ENCODE data around the gene FAM168B. TPM values are rescaled to one million over a fixed set of nuclear protein-coding genes. Genes with fewer than 3 reads are reported as not detected.

The FAM168B gene
- total RNA-seq, 1 experiment from 2014 or later = 81.4 TPM

DNA sequence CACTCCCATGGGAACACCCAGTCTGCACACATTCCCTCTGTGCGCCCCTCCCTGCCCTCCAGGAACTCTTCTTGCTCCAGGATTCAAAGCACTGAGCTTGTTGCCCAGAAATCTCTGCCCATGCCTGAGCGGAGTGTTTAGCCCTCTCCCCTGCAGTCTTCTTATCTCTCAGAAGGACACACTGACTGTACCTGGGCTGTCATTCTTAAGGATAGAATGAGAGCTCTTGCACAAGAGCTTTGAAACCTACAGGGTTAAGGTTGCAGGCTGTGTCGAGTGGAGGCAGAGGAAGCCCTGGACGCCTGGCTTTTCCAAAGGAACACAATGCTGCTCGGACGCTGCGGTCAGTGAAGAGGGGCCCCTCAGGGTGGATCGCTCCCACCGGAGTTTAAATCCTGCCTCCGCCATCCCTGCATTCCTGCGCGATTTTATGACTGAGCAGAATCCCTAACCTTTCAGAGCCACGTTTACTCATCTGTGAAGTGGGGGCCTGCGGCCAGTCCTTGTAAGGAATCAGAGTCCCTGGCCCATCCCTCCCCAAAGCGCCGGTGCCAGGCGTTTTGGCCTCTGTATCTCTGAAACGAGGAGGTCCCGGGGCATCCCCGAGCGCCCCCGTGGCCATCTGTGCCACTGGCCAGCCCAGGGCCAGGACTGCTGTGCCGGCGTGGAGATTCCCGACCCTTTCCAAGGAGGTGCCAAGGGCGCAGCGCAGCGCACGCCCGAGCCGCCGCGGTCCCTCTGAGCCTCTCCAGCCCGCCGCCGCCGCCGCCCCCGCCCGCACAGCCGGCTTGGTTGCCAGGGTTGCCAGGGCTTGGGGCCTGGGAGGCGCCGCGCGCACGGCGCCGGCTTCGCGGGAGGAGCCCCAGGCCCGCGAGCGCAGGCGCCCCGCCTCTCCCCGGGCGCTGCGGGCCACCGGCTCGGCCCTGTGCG is 58.9 kb downstream of the FAM168B start:
- H2AFZ ChIP-seq (ENCODE audit: low read length) = no peak overlapping the region
- H3K27ac Mint-ChIP-seq = no peak overlapping the region
- H3K27me3 Mint-ChIP-seq (ENCODE audit: low read depth) = peaks cover 47% of the 10 kb centered on the region

More for the DNA sequence above, 58.9 kb downstream of the FAM168B start:
- Histone ChIP-seq H4K20me1 (ENCODE audit: control insufficient read depth, insufficient read depth, insufficient read length) (no peaks in the 10 kb centered on the region), H2BK20ac (ENCODE audit: low read depth, low read length, poor library complexity, severe bottlenecking) (no peak overlapping the region), H3K27me3 (ENCODE audit: insufficient read depth, low read length) (peaks cover 10% of the 10 kb centered on the region; the same call in 1 of the 2 replicates), H3K27ac (ENCODE audit: insufficient read length, low read depth, low read length) (no peak overlapping the region), H2BK12ac (ENCODE audit: insufficient read length, low read depth, low read length) (no peak overlapping the region), H4K91ac (ENCODE audit: insufficient read length, low read depth, low read length) (no peak overlapping the region), H2BK120ac (ENCODE audit: low read depth, low read length, poor library complexity, severe bottlenecking) (no peak overlapping the region), H2BK15ac (ENCODE audit: low read depth, low read length) (no peak overlapping the region), H3K79me2 (ENCODE audit: insufficient read depth, low read length) (no peaks in the 10 kb centered on the region), H2AK5ac (ENCODE audit: insufficient read length, low read length) (no peak overlapping the region), H3T11ph (ENCODE audit: low read length) (no peak overlapping the region), H3K56ac (ENCODE audit: insufficient read length, low read depth, low read length) (no peak overlapping the region), H3K14ac (ENCODE audit: insufficient read depth, low read length) (no peak overlapping the region), H4K8ac (replicated peaks; ENCODE audit: insufficient read length, low read depth, low read length) (no peak overlapping the region), H3K9ac (ENCODE audit: extremely low read depth, insufficient read length, low read length) (no peak overlapping the region), H3K23ac (ENCODE audit: insufficient read length, low read depth, low read length) (no peak overlapping the region), H3K4me2 (ENCODE audit: insufficient read depth, insufficient read length, low read length) (peak overlapping the region; percentile 40), H3K23me2 (ENCODE audit: insufficient read length, low read depth, low read length, poor library complexity, severe bottlenecking) (peaks cover 8% of the 10 kb centered on the region), H3K4me1 (ENCODE audit: insufficient read depth, low read length) (no peaks in the 10 kb centered on the region), H3K4ac (ENCODE audit: low read depth, low read length) (no peak overlapping the region), H4K5ac (ENCODE audit: insufficient read length, low read depth, low read length) (no peak overlapping the region), H3K79me1 (ENCODE audit: insufficient read depth, low read depth, low read length, poor library complexity, severe bottlenecking) (no peaks in the 10 kb centered on the region), H2BK5ac (ENCODE audit: insufficient read length, low read length) (no peak overlapping the region), H3K18ac (ENCODE audit: insufficient read length, low read depth, low read length) (no peak overlapping the region), H3K9me3 (ENCODE audit: control insufficient read depth, low read depth, low read length) (no peaks in the 10 kb centered on the region)
- Mint-ChIP-seq H3K4me3 (peak overlapping the region; percentile 60 to 74), H3K9me3 (no peaks in the 10 kb centered on the region; a peak in 1 of 5 replicates), H3K36me3 (ENCODE audit: insufficient read depth in 1 of 3, low read depth in 3 of 3) (no peaks in the 10 kb centered on the region), H3K4me1 (peaks cover 4 to 6% of the 10 kb centered on the region in 2 experiments; a peak in 3 of 4 replicates)
- DNase-seq = no peak
- TF ChIP-seq, protein P1, sequence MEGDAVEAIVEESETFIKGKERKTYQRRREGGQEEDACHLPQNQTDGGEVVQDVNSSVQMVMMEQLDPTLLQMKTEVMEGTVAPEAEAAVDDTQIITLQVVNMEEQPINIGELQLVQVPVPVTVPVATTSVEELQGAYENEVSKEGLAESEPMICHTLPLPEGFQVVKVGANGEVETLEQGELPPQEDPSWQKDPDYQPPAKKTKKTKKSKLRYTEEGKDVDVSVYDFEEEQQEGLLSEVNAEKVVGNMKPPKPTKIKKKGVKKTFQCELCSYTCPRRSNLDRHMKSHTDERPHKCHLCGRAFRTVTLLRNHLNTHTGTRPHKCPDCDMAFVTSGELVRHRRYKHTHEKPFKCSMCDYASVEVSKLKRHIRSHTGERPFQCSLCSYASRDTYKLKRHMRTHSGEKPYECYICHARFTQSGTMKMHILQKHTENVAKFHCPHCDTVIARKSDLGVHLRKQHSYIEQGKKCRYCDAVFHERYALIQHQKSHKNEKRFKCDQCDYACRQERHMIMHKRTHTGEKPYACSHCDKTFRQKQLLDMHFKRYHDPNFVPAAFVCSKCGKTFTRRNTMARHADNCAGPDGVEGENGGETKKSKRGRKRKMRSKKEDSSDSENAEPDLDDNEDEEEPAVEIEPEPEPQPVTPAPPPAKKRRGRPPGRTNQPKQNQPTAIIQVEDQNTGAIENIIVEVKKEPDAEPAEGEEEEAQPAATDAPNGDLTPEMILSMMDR (conservative IDR thresholded peaks at IDR 0.05) = no peak
- WGBS (ENCODE audit: extremely low coverage, insufficient read length, low lambda C conversion rate) = no CpG with 5 or more reads among the region's 61 CpGs

Measured in H9 (cell line).